Mucosa of stomach (tissue), 1 donor: ENCODE measurements around the gene ELMO1.

Experiments
- H3K27me3 ChIP-seq: one replicate; pipeline ENCODE4 v1.7.0; 2013; ENCODE audit warnings: mild to moderate bottlenecking, low read length; ENCODE audit not compliant: control insufficient read depth, insufficient read depth
- H3K36me3 ChIP-seq: one replicate; pipeline ENCODE4 v1.7.0; 2013; ENCODE audit warnings: low read length; ENCODE audit not compliant: control insufficient read depth, insufficient read depth
- H3K4me1 ChIP-seq: one replicate; pipeline ENCODE4 v1.7.0; 2013; ENCODE audit warnings: mild to moderate bottlenecking, low read length; ENCODE audit not compliant: control insufficient read depth, insufficient read depth
- H3K4me3 ChIP-seq: one replicate; pipeline ENCODE4 v1.7.0; 2013; ENCODE audit warnings: low read length
- H3K9ac ChIP-seq: one replicate; pipeline ENCODE4 v1.7.0; 2013; ENCODE audit warnings: mild to moderate bottlenecking, low read length, moderate library complexity
- H3K9me3 ChIP-seq: one replicate; pipeline ENCODE4 v1.7.0; 2013; ENCODE audit warnings: mild to moderate bottlenecking, low read length, moderate library complexity; ENCODE audit not compliant: control insufficient read depth
- donor health status: Pancreatic carcinoma.

Gene ELMO1

DNA sequence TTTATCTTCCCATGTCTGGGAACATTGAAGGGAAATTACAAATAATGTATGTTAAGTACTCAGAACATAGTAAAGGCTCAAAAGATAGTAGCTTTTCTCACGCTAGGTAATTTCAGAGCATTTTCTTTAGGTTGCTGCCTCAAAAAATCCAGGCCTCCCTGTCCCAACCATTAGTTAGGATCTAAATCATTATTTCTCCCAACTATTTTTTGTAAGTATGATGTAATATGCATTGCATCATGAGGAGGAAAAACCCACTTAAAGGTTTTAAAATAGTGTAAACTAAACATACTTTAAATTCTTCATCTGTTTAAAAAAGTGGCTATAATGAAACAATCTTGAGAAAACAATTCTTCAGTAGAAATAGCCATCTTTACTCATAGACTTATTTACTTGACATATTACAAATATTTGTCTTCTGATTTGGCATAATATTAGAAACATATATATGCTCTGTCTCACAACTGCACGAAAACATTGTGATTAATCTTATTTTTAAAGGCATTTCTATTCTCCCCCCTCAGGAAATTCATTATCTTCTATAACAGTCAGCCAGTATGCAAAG lies 329.3 kb downstream of the ELMO1 start:
- Histone ChIP-seq H3K9me3 (no peaks in the 10 kb centered on the region), H3K36me3 (no peaks in the 10 kb centered on the region), H3K4me3 (no peak overlapping the region), H3K9ac (no peak overlapping the region), H3K27me3 (no peaks in the 10 kb centered on the region), H3K4me1 (no peaks in the 10 kb centered on the region)

DNA sequence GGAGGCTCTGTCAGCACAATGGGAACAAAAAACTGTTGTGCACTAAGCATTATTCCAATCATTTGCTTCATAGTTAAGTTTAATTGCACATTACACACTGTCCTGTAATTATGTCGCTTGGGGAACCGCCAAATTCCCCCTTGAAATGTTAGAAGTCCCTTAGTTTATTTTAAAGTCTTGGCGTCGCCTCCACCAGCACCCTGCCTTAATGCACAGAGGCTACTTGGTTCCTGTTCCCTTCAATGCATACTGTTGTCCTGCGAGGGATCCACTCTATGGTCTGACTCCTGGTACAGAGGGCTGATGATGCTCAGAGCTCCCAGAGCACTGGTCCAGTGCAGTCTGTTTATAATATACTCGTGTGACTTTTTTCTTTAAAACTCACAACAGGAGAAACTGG lies 330.7 kb downstream of the ELMO1 start:
- H3K4me1 ChIP-seq = no peaks in the 10 kb centered on the region
- H3K9ac ChIP-seq = no peak overlapping the region
- no peaks in the 10 kb centered on the region for H3K27me3 ChIP-seq
- H3K36me3 ChIP-seq = no peaks in the 10 kb centered on the region
- H3K9me3 ChIP-seq = no peaks in the 10 kb centered on the region
- H3K4me3 ChIP-seq = no peak overlapping the region

DNA sequence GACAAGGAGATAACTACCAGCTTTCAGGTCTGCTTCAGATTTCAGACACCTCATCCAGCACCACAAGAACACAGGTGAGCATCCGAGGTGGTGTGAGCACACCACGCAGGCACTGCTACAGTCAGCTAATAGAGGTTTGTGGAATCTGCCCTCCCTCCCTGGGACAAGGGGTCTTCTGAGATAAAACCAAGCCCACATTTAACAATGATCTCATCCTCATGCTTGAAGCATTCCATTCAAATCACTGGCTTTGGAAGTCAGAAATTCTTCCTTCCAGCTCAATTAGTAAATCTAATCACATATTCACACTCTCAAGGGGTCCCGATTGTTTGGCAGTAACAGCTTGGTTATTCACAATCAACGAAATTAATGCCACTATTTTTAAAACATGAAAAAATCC lies 331.4 kb downstream of the ELMO1 start:
- H3K9ac ChIP-seq = no peak overlapping the region

DNA sequence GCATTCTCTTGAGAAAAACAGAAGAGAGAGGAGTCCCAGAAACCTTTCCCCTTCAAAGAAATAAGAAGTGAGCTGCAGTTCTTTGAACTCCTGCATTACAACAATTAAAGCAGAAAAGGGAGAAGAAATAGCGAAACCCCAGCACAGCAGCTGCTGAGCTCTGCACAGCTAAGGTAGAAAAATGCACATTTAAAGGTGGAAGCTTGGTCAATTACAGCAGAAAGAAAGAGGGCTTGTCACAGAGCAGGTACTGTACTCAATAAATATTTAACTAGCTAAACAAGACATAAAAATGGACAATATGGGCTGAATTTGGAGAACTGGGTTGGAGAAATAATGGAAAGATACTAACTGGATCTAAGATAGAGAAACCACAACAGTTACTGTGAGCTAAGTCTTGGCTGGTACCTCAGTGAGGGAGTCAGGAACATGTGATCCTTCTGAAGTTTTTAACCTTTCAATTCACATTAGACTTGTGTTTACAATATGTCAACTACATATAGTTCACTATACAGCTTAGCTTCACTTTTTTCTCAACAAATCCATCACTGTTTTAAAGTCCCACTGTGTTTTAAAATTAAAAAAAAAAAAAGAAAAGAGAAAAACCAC lies 332.5 kb downstream of the ELMO1 start:
- no peaks in the 10 kb centered on the region for H3K9me3 ChIP-seq
- H3K4me1 ChIP-seq = no peaks in the 10 kb centered on the region
- H3K27me3 ChIP-seq = no peaks in the 10 kb centered on the region
- H3K4me3 ChIP-seq = no peak overlapping the region
- no peaks in the 10 kb centered on the region for H3K36me3 ChIP-seq
- no peak overlapping the region for H3K9ac ChIP-seq

More for the DNA sequence above, 331.4 kb downstream of the ELMO1 start:
- Histone ChIP-seq H3K4me1 (no peaks in the 10 kb centered on the region), H3K36me3 (no peaks in the 10 kb centered on the region), H3K9me3 (no peaks in the 10 kb centered on the region), H3K4me3 (no peak overlapping the region), H3K27me3 (no peaks in the 10 kb centered on the region)

DNA sequence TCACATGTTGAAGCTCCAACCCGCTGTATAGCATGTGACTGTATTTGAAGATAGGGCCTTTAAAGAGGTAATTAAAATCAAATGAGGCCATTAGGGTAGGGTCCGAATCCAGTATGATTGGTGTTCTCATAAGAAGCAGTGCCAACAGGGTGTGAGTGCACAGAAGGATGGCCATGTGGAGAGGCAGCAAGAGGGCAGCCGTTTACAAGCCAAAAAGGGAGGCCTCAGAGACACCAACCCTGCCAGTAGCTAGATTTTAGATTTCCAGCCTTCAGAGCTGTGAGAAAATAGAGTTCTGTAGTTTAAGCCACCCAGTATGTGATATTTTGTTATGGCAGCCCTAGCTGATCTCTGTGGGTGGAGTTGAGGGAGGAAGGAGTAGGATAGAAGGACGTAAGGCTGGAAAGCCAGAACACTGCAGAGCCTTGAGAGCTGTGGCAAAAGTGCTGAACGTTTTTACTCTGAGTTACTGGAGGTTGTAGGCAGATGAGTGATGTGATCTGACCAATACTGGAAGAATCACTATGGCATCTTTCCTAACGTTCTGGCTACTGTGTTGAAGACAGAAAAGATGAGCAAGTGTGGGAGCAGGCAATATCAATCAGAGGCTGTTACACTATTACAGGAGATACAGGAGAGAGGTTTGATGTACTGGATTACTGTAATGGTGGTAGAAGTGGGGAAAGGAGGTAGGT lies 334.9 kb downstream of the ELMO1 start:
- H3K9me3 ChIP-seq = no peaks in the 10 kb centered on the region
- no peaks in the 10 kb centered on the region for H3K27me3 ChIP-seq
- H3K9ac ChIP-seq = no peak overlapping the region
- no peak overlapping the region for H3K4me3 ChIP-seq
- no peaks in the 10 kb centered on the region for H3K4me1 ChIP-seq
- no peaks in the 10 kb centered on the region for H3K36me3 ChIP-seq

DNA sequence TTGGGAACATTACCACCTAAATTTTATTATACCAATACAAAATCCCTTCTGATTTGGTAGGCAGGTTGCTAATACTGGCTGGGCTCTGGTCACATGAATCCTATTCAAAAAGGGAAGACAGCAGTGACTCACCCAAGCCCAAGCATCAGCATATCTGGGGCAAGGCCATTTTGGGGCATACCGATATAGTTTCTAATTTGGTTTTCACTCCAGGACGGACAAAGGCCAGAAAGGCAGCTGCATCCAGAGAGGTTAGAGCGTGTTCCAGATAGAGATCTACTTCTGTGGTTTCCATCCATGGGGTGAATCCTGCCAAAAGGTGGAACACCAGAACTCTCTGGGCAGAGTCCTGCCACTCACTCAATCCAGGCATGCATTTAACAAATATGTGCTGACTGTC lies 335.8 kb downstream of the ELMO1 start:
- Histone ChIP-seq H3K4me1 (no peaks in the 10 kb centered on the region), H3K9ac (no peak overlapping the region)

DNA sequence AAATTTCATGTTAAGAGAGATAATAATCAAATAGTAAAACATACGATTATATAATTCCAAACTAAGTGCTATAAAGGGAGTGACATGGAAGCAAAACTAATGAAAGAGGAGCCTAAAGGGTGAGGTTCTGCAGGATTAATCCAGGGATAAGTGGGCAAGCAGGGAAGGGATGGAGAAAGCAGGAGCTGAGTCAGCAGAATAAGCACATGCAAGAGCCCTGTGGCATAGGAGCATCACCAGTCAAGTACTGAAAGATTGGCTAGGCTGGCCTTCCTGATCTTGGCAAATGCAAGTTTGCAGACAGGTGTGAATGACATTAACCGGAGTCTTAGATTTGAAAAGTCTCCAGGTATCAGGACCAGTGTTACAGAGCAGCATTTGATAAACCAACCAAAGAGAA lies 336.4 kb downstream of the ELMO1 start:
- Histone ChIP-seq H3K27me3 (no peaks in the 10 kb centered on the region), H3K36me3 (no peaks in the 10 kb centered on the region), H3K4me1 (no peaks in the 10 kb centered on the region), H3K9me3 (no peaks in the 10 kb centered on the region), H3K9ac (no peak overlapping the region), H3K4me3 (no peak overlapping the region)

More for the DNA sequence above, 335.8 kb downstream of the ELMO1 start:
- Histone ChIP-seq H3K36me3 (no peaks in the 10 kb centered on the region), H3K9me3 (no peaks in the 10 kb centered on the region), H3K27me3 (no peaks in the 10 kb centered on the region), H3K4me3 (no peak overlapping the region)

DNA sequence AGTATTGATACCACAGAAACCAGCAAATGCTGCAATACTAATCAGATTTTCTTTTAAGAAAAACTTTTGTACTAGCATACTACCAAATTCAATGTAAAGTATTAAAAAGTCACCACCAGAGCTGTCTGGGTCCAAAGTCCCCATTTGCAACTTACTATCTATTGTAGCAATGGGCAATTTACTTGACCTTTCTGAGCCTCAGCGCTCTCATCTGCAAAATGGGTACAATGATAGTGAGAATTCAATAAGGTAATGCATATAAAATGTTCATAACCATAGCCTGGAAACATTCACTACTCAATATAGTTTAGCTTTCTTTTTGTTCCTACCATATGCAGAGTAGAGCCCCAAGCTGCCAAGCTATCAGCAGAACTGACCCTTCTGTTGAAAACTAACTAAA lies 337.2 kb downstream of the ELMO1 start:
- Histone ChIP-seq H3K9ac (no peak overlapping the region), H3K27me3 (no peaks in the 10 kb centered on the region), H3K4me3 (no peak overlapping the region), H3K4me1 (no peaks in the 10 kb centered on the region), H3K36me3 (no peaks in the 10 kb centered on the region), H3K9me3 (no peaks in the 10 kb centered on the region)

DNA sequence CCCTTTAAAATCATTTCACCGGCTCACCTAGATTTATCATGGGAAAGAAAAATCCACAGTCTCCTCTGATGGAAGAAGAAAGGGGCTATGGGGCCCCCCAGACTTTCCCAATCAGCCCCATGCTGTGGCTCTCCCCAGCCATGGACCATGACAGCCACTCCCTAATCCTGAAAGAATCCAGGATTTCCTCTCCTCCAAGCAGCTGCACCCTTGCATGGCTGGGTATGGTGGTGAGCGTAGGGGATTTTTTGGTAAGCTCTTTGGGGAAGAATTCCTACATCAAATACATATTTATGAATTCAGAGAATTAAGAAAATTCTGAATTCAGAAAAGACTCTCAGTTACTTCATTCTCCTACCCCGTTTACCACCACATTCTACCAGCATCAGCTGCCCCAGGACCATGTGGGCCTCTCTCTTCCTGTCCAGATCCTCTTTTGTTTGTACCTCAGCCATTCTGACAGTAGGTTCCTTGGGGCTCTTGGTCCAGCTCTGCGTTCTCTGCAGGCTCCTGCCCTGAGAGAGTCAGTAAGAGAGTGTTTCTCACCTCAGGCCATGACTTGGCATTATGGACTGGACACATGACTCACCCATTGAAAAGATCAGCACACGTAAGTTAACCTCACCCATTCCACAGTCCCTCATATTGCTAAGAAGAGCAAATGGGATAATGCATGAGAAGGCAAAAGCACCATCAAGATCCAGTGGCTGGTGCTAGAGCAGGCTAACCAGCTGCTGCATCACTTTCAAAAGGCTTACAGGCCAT lies 337.8 kb downstream of the ELMO1 start:
- H3K36me3 ChIP-seq = no peaks in the 10 kb centered on the region
- no peak overlapping the region for H3K9ac ChIP-seq
- no peaks in the 10 kb centered on the region for H3K27me3 ChIP-seq
- no peak overlapping the region for H3K4me3 ChIP-seq
- no peaks in the 10 kb centered on the region for H3K9me3 ChIP-seq
- H3K4me1 ChIP-seq = no peaks in the 10 kb centered on the region

DNA sequence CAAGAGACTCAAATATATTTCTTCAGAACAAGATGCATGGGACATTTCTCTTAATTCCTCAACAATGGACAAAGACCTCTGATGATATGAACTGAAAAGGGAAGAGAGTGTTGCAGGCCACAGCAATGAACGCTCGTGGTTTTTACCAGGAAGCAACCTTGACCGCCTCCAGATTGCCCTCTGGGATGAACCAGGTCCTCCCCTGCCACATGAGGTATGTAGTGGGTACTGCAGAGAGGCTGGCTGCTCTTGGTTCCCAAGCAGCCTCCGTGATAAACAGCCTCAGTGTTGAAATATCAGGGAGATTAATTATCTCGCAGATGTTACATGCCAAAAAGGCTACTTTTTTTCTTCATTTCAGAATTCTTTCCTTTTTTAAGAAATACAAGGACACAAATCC lies 338.8 kb downstream of the ELMO1 start:
- Histone ChIP-seq H3K4me3 (no peak overlapping the region), H3K27me3 (no peaks in the 10 kb centered on the region), H3K4me1 (no peaks in the 10 kb centered on the region), H3K36me3 (no peaks in the 10 kb centered on the region), H3K9ac (no peak overlapping the region), H3K9me3 (no peaks in the 10 kb centered on the region)

DNA sequence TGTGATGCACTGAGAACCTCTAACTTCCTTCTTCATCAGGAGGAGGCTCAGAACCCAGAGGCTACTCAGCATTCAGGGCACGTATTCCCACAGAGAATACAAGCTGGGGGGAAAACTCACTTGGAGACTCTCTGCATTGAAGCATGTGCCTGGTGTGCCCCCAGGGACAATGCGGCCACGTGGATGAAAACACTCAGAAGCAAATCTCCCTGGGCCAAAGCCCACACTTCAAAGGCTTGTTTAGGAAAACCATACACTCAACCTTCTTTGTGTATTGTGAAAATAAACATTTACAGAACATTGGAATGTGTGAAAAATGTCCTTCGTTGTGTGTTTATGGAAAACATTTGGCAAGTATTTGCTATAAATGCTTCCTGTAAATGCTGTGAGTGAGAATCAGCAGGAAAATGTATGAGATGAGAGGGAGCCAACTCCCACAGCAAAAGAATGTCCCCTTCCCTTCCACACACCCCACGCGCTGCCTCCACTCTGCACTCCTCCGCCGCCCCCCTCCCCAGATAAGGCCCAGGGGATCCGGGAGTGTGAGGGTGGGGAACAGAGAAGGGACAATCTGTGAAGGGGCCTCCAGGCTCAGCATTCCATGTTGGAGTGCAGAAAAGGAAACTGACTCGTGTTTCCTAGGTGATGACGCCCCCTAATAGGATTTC lies 339.5 kb downstream of the ELMO1 start:
- no peak overlapping the region for H3K9ac ChIP-seq
- H3K27me3 ChIP-seq = no peaks in the 10 kb centered on the region
- H3K4me1 ChIP-seq = no peaks in the 10 kb centered on the region
- no peaks in the 10 kb centered on the region for H3K36me3 ChIP-seq
- H3K4me3 ChIP-seq = no peak overlapping the region
- no peaks in the 10 kb centered on the region for H3K9me3 ChIP-seq

DNA sequence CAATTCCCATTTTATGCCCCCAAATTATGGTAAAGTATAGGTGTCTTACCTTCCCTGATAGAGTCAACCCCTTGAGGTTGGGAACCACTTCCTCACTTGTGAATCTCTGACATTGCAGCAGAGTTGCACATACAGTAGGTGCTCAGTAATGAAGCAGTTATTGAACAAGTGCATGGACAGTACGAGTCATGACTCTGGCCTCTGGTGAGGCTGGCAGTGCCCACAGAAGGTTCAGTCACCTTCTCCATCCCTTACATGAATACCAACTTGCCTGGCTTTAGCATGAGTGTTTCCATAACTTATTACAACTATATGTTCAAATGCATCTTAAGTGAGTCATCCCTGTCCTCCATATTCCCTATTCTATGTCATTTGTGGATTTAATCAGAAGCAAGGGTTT lies 340.0 kb downstream of the ELMO1 start:
- H3K27me3 ChIP-seq = no peaks in the 10 kb centered on the region
- H3K4me3 ChIP-seq = no peak overlapping the region
- no peaks in the 10 kb centered on the region for H3K9me3 ChIP-seq
- H3K4me1 ChIP-seq = no peaks in the 10 kb centered on the region
- no peaks in the 10 kb centered on the region for H3K36me3 ChIP-seq
- no peak overlapping the region for H3K9ac ChIP-seq
